GM20000 (cell line): Measurements from ENCODE around the gene CENATAC.
"Not testable (repeated sequence)": the region's sequence is repeated elsewhere in the genome, so short reads cannot be mapped to it uniquely, and the experiment has no call there.

Source experiments
- DNase-seq: peaks from one replicate; pipeline ENCODE4 v3.0.0; 2012; ENCODE audit warnings: low spot score
- CTCF ChIP-seq: IDR thresholded peaks from 2 replicates; pipeline ENCODE4 v1.5.1; 2012; ENCODE audit warnings: mild to moderate bottlenecking, control low read depth; ENCODE audit errors: extremely low read depth, missing control alignments

Gene CENATAC

GRCh38 chr11:119029340-119030028 is 31.5 kb downstream of the CENATAC start:
- no peak for TF ChIP-seq CTCF
- DNase-seq: peak; percentile 43

GRCh38 chr11:119030029-119030328 is 32.0 kb downstream of the CENATAC start:
- no peak for DNase-seq
- TF ChIP-seq CTCF: no peak

GRCh38 chr11:119030329-119031047 is 32.5 kb downstream of the CENATAC start, which contains the start of gene SLC37A4:
SLC37A4 (minus strand) TSS chr11:119030877.
- peak; percentile 98 for DNase-seq
- peak; percentile 91 for TF ChIP-seq CTCF

GRCh38 chr11:119031912-119032280 is 34.0 kb downstream of the CENATAC start:
- DNase-seq: no peak
- no peak for TF ChIP-seq CTCF

GRCh38 chr11:119033421-119033820 is 35.5 kb downstream of the CENATAC start:
- not testable (repeated sequence) for DNase-seq

- TF ChIP-seq CTCF: no peak
Observed at GRCh38 chr11:119034813-119035212, 36.9 kb downstream of the CENATAC start.

GRCh38 chr11:119038884-119039283 is 40.9 kb downstream of the CENATAC start:
- TF ChIP-seq CTCF: no peak
- DNase-seq: no peak

More at GRCh38 chr11:119034813-119035212, 36.9 kb downstream of the CENATAC start:
- no peak for DNase-seq

GRCh38 chr11:119039471-119039870 is 41.5 kb downstream of the CENATAC start:
- DNase-seq: not testable (repeated sequence)
